ENCODE measurements around the gene MEDAG. TPM values are rescaled to one million over a fixed set of nuclear protein-coding genes. Genes with fewer than 3 reads are reported as not detected.

The MEDAG gene
- 100 to 1,000 TPM in 1 of 4 donors, 10 to 100 TPM in 3; 20.3 to 126 (median 31.7) TPM for total RNA-seq

- Histone ChIP-seq H3K4me1 (peaks cover 29 to 36% (median 35%) of the 10 kb centered on the region in 4 donors), H3K4me3 (peak within 1 kb of the TSS; percentile 55 to 61 (median 58)), H3K27me3 (peaks cover 0 to 15% (median 4%) of the 10 kb centered on the region in 4 donors), H3K36me3 (no peaks in the 10 kb centered on the region), H3K9me3 (no peaks in the 10 kb centered on the region), H3K27ac (replicated peaks in 1 of 4) (peak within 1 kb of the TSS; percentile 68 to 80 (median 77))
- intact Hi-C loops (cut with DNase I) = no loop called here
- TF ChIP-seq POLR2AphosphoS5 (IDR thresholded peaks at IDR 0.05) = peak; percentile 62 to 72
- no peak for TF ChIP-seq POLR2A (IDR thresholded peaks at IDR 0.05; ENCODE audit: low read depth)
- no peak for TF ChIP-seq EP300 (IDR thresholded peaks at IDR 0.05)
- TF ChIP-seq, protein P1, sequence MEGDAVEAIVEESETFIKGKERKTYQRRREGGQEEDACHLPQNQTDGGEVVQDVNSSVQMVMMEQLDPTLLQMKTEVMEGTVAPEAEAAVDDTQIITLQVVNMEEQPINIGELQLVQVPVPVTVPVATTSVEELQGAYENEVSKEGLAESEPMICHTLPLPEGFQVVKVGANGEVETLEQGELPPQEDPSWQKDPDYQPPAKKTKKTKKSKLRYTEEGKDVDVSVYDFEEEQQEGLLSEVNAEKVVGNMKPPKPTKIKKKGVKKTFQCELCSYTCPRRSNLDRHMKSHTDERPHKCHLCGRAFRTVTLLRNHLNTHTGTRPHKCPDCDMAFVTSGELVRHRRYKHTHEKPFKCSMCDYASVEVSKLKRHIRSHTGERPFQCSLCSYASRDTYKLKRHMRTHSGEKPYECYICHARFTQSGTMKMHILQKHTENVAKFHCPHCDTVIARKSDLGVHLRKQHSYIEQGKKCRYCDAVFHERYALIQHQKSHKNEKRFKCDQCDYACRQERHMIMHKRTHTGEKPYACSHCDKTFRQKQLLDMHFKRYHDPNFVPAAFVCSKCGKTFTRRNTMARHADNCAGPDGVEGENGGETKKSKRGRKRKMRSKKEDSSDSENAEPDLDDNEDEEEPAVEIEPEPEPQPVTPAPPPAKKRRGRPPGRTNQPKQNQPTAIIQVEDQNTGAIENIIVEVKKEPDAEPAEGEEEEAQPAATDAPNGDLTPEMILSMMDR (IDR thresholded peaks at IDR 0.05) = no peak
- DNase-seq (ENCODE audit: extremely low spot score) = peak; percentile 95
- WGBS = 10% methylated on average over 22 of the region's 35 CpGs
Measured at GRCh38 chr13:30905932-30906383, at the start of gene MEDAG. Gene MEDAG, plus strand, starts transcription at chr13:30906271. Its CDS starts 245 bp downstream, at chr13:30906516.

DNA sequence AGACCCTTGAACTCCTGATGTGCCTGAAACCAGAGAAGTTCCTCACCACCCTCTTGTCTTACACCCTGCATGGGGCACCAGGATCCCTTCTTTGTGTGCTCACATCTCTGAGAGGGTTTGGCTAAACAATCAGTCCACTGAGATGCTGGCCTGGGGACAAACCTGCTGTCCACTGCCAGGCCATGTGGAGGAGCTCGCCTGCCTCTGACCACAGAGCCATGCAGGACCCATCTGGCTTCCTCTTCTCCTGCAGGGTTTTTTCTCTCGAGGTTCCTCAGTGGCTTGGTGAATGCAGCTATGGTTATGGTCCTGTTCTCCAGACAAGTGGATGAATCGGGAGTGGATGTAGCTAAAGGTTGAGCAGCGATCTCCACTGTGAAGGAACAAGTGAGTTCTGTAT is 49.1 kb upstream of the MEDAG start:
- Histone ChIP-seq H3K4me1 (no peaks in the 10 kb centered on the region), H3K27ac (replicated peaks in 1 of 4) (no peak overlapping the region), H3K36me3 (no peaks in the 10 kb centered on the region), H3K9me3 (peaks cover 0 to 8% (median 2%) of the 10 kb centered on the region in 4 donors), H3K4me3 (no peak overlapping the region), H3K27me3 (no peaks in the 10 kb centered on the region)
- TF ChIP-seq, protein P1 (IDR thresholded peaks at IDR 0.05) = no peak
- TF ChIP-seq EP300 (IDR thresholded peaks at IDR 0.05) (no peak), POLR2AphosphoS5 (IDR thresholded peaks at IDR 0.05) (no peak), POLR2A (IDR thresholded peaks at IDR 0.05; ENCODE audit: low read depth) (no peak)
- no peak for DNase-seq (ENCODE audit: extremely low spot score)
- intact Hi-C loops (cut with DNase I) = no loop called here
- WGBS = 80% methylated on average over 4 of the region's 4 CpGs

- no peak overlapping the region for H3K27ac ChIP-seq (replicated peaks in 1 of 4)
- intact Hi-C loops (cut with DNase I) = no loop called here
- no peaks in the 10 kb centered on the region for H3K27me3 ChIP-seq
- peaks cover 0 to 8% (median 2%) of the 10 kb centered on the region in 4 donors for H3K9me3 ChIP-seq
- 97% methylated on average over 5 of the region's 6 CpGs for WGBS
- H3K4me1 ChIP-seq = peaks cover 2 to 5% (median 4%) of the 10 kb centered on the region in 4 donors
- H3K36me3 ChIP-seq = no peaks in the 10 kb centered on the region
- H3K4me3 ChIP-seq = no peak overlapping the region
- TF ChIP-seq, protein P1 (IDR thresholded peaks at IDR 0.05) = no peak
- no peak for TF ChIP-seq POLR2A (IDR thresholded peaks at IDR 0.05; ENCODE audit: low read depth)
- TF ChIP-seq EP300 (IDR thresholded peaks at IDR 0.05) = no peak
- TF ChIP-seq POLR2AphosphoS5 (IDR thresholded peaks at IDR 0.05) = no peak
- no peak for DNase-seq (ENCODE audit: extremely low spot score)
Measured at GRCh38 chr13:30857636-30858035, 48.4 kb upstream of the MEDAG start.

- intact Hi-C loops (cut with DNase I) = no loop called here
- H3K27ac ChIP-seq (replicated peaks in 1 of 4) = no peak overlapping the region
- 75% methylated on average over 5 of the region's 5 CpGs for WGBS
- H3K4me3 ChIP-seq = no peak overlapping the region
- H3K9me3 ChIP-seq = peaks cover 0 to 8% (median 2%) of the 10 kb centered on the region in 4 donors
- H3K4me1 ChIP-seq = peaks cover 14 to 22% (median 21%) of the 10 kb centered on the region in 4 donors
- H3K27me3 ChIP-seq = no peaks in the 10 kb centered on the region
- TF ChIP-seq EP300 (IDR thresholded peaks at IDR 0.05) (no peak), POLR2AphosphoS5 (IDR thresholded peaks at IDR 0.05) (no peak), POLR2A (IDR thresholded peaks at IDR 0.05; ENCODE audit: low read depth) (no peak)
- TF ChIP-seq, protein P1 (IDR thresholded peaks at IDR 0.05) = no peak
- no peaks in the 10 kb centered on the region for H3K36me3 ChIP-seq
- DNase-seq (ENCODE audit: extremely low spot score) = no peak
Measured at GRCh38 chr13:30859326-30859725, 46.7 kb upstream of the MEDAG start.

DNA sequence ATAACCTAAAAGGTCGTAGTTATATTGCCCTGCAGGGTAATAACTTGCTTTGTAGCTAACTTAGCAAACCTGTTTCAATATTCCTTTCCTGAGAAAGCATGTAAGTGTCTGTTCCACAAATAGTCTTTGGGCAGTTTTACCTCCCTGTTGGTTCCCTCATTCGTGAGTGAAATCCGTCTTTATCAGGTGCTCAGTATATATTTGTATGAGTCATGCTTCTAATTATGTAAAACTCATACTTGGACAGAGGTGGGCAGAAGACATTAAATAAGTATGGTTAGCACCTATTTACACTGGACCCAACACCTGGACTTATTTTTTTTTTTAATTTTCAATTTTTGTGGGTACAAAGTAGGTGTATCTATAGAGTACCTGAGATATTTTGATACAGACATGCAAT is 44.9 kb upstream of the MEDAG start:
- whole genome bisulfite sequencing = 77% methylated on average over 3 of the region's 3 CpGs
- Histone ChIP-seq H3K27me3 (no peaks in the 10 kb centered on the region), H3K36me3 (no peaks in the 10 kb centered on the region), H3K27ac (replicated peaks in 1 of 4) (no peak overlapping the region), H3K4me1 (peaks cover 23 to 40% (median 39%) of the 10 kb centered on the region in 4 donors), H3K9me3 (peaks cover 0 to 8% (median 2%) of the 10 kb centered on the region in 4 donors), H3K4me3 (no peak overlapping the region)
- no peak for DNase-seq (ENCODE audit: extremely low spot score)
- no peak for TF ChIP-seq POLR2A (IDR thresholded peaks at IDR 0.05; ENCODE audit: low read depth)
- no peak for TF ChIP-seq POLR2AphosphoS5 (IDR thresholded peaks at IDR 0.05)
- no peak for TF ChIP-seq EP300 (IDR thresholded peaks at IDR 0.05)
- TF ChIP-seq, protein P1 (IDR thresholded peaks at IDR 0.05) = no peak
- intact Hi-C loops (cut with DNase I) = loop anchor here (10.0 kb wide), 4 partner anchors 304 to 726 kb away; partner anchors contain the start of genes HMGB1 and HSPH1
